LNCAP (cell line): ENCODE measurements around the gene ZMYND15.

Experiments used
- CTCF ChIP-seq: fragments of 450-650 bp; IDR thresholded peaks from 2 replicates; pipeline ENCODE4 v1.5.1; 2017; ENCODE audit warnings: mild to moderate bottlenecking

ZMYND15 gene

GRCh38 chr17:4715063-4715744, 24.4 kb upstream of the ZMYND15 start:
- TF ChIP-seq CTCF, result no peak

- TF ChIP-seq CTCF, result no peak
Observed at GRCh38 chr17:4716081-4716480, 23.6 kb upstream of the ZMYND15 start.

GRCh38 chr17:4717791-4718190, 21.8 kb upstream of the ZMYND15 start:
- no peak for TF ChIP-seq CTCF

GRCh38 chr17:4718276-4718675, 21.4 kb upstream of the ZMYND15 start:
- TF ChIP-seq CTCF, result no peak

GRCh38 chr17:4719146-4719545, 20.5 kb upstream of the ZMYND15 start:
- TF ChIP-seq CTCF, result no peak

GRCh38 chr17:4719684-4720221, 19.9 kb upstream of the ZMYND15 start:
- no peak for TF ChIP-seq CTCF

GRCh38 chr17:4720787-4721186, 18.8 kb upstream of the ZMYND15 start:
- no peak for TF ChIP-seq CTCF
